Stomach (tissue), 4 donors: Measurements from ENCODE around the gene CELSR1.

ENCODE experiments used
- EP300 ChIP-seq: sonication (generic); formaldehyde crosslinking; IDR thresholded peaks from one replicate; pipeline ENCODE4 v1.6.1; 2017; ENCODE audit warnings: antibody characterized with exemption
- POLR2A ChIP-seq, 4 donors: fragments of 450-650 bp; IDR thresholded peaks; one replicate each; pipeline ENCODE4 v1.6.1; 2016; ENCODE audit warnings: antibody characterized with exemption in 4 of 4, control low read depth in 2 of 4, mild to moderate bottlenecking in 1 of 4, moderate library complexity in 1 of 4
- POLR2AphosphoS5 ChIP-seq, 3 donors: sonication (generic); formaldehyde crosslinking; IDR thresholded peaks; one replicate each; pipeline ENCODE4 v1.6.1; 2016; ENCODE audit warnings: antibody characterized with exemption in 3 of 3
- TF ChIP-seq, protein P1 (sequence below), 7 experiments: fragments of 450-650 bp in 4 of 7; fragments of 200-600 bp in 3 of 7; sonication (generic) in 3 of 7; IDR thresholded peaks; one replicate each; pipeline ENCODE4 v1.5.1; 2016 to 2019; ENCODE audit warnings: antibody characterized with exemption in 7 of 7, control low read depth in 2 of 7, mild to moderate bottlenecking in 1 of 7

DNA sequence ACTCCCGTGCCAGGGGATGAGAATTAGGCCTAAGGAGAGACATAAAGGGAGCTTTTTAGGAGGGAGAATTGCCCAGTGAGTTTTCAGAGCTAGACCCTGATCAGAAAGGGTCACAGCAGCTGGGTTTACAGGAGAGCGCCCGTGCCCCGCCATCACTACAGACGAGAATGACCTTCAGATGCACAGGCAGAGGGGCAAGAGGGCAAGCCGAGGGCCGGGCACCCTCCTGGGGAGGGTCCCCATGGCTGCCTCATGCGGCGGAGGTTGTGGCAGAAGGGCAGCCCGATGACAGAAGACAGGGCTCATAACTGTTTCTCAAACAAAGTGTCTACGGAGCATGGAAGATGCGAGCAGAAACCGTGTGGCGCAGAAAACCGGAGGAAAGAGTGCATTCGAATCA lies 129.7 kb downstream of the CELSR1 start:
- TF ChIP-seq, protein P1, sequence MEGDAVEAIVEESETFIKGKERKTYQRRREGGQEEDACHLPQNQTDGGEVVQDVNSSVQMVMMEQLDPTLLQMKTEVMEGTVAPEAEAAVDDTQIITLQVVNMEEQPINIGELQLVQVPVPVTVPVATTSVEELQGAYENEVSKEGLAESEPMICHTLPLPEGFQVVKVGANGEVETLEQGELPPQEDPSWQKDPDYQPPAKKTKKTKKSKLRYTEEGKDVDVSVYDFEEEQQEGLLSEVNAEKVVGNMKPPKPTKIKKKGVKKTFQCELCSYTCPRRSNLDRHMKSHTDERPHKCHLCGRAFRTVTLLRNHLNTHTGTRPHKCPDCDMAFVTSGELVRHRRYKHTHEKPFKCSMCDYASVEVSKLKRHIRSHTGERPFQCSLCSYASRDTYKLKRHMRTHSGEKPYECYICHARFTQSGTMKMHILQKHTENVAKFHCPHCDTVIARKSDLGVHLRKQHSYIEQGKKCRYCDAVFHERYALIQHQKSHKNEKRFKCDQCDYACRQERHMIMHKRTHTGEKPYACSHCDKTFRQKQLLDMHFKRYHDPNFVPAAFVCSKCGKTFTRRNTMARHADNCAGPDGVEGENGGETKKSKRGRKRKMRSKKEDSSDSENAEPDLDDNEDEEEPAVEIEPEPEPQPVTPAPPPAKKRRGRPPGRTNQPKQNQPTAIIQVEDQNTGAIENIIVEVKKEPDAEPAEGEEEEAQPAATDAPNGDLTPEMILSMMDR (IDR thresholded peaks at IDR 0.05), result no peak
- TF ChIP-seq POLR2A (IDR thresholded peaks at IDR 0.05) (no peak), POLR2AphosphoS5 (IDR thresholded peaks at IDR 0.05) (no peak), EP300 (no peak)
